ENCODE results near the gene PNPLA7. TPM values are rescaled to one million over a fixed set of nuclear protein-coding genes. Genes with fewer than 3 reads are reported as not detected.
A peak's percentile ranks its signal among the peaks of the same experiment; 100 is the strongest.

The PNPLA7 gene
- total RNA-seq, 1 experiment from 2014 or later: 0.77 TPM

GRCh38 chr9:137435980-137436760 is 114.0 kb downstream of the PNPLA7 start:
- no peaks in the 10 kb centered on the region for H3K79me2 ChIP-seq (ENCODE audit: low read length)
- peak; percentile 90 for DNase-seq
- intact Hi-C loops (cut with micrococcal nuclease): no loop called here
- no peaks in the 10 kb centered on the region for H3K9me2 ChIP-seq (replicated peaks; ENCODE audit: low read length)
- H3K4me1 ChIP-seq (ENCODE audit: insufficient read depth, low read length): peaks cover 12% of the 10 kb centered on the region
- no peak for TF ChIP-seq EZH2 (IDR thresholded peaks at IDR 0.05; ENCODE audit: low read length, unreplicated experiment)
- TF ChIP-seq CTCF (conservative IDR thresholded peaks at IDR 0.05; ENCODE audit: low read depth, low read length): no peak
- TF ChIP-seq EZH2phosphoT487 (IDR thresholded peaks at IDR 0.05; ENCODE audit: borderline replicate concordance, low read length): no peak
- H3K9ac ChIP-seq (ENCODE audit: low read length): peak overlapping the region; percentile 24; the same call in 1 of the 2 replicates
- no peaks in the 10 kb centered on the region for H4K20me1 ChIP-seq (ENCODE audit: low read length)
- no peak overlapping the region for H3K27ac ChIP-seq (ENCODE audit: low read length)
- peak; percentile 94 for ATAC-seq
- no peaks in the 10 kb centered on the region for H3F3A ChIP-seq (ENCODE audit: low read length, unreplicated experiment)
- CTCF ChIA-PET: no interaction called here
- peak overlapping the region; percentile 68 for H3K4me2 ChIP-seq (ENCODE audit: low read length)
- H3K27me3 ChIP-seq (ENCODE audit: low read length): no peaks in the 10 kb centered on the region
- POLR2A ChIA-PET (ENCODE audit: unreplicated experiment): no interaction called here
- H3K36me3 ChIP-seq (ENCODE audit: low read depth, low read length): no peaks in the 10 kb centered on the region
- H2AFZ ChIP-seq (ENCODE audit: low read length): peak overlapping the region; percentile 14; the same call in 1 of the 2 replicates
- no peaks in the 10 kb centered on the region for H3K9me3 ChIP-seq (ENCODE audit: low read length)
- 0 out of 2 replicates have a peak overlapping the region, but pooled peaks have one; percentile 23 for H3K4me3 ChIP-seq (ENCODE audit: low read length)
- no TSS peak for BruUV-seq (replicated peaks)

- Histone ChIP-seq H3K79me2 (ENCODE audit: low read length) (no peaks in the 10 kb centered on the region), H3K27ac (ENCODE audit: low read length) (no peak overlapping the region), H3K9me3 (ENCODE audit: low read length) (no peaks in the 10 kb centered on the region), H3K27me3 (ENCODE audit: low read length) (no peaks in the 10 kb centered on the region), H3F3A (ENCODE audit: low read length, unreplicated experiment) (no peaks in the 10 kb centered on the region), H3K4me1 (ENCODE audit: insufficient read depth, low read length) (peaks cover 12% of the 10 kb centered on the region), H3K36me3 (ENCODE audit: low read depth, low read length) (no peaks in the 10 kb centered on the region), H3K9ac (ENCODE audit: low read length) (peak overlapping the region; percentile 24; the same call in 1 of the 2 replicates), H3K4me2 (ENCODE audit: low read length) (peak overlapping the region; percentile 68), H3K9me2 (replicated peaks; ENCODE audit: low read length) (no peaks in the 10 kb centered on the region), H3K4me3 (ENCODE audit: low read length) (0 out of 2 replicates have a peak overlapping the region, but pooled peaks have one; percentile 23), H4K20me1 (ENCODE audit: low read length) (no peaks in the 10 kb centered on the region), H2AFZ (ENCODE audit: low read length) (peak overlapping the region; percentile 14; the same call in 1 of the 2 replicates)
- ChIA-PET CTCF (no interaction called here), POLR2A (ENCODE audit: unreplicated experiment) (no interaction called here)
- BruUV-seq (replicated peaks): no TSS peak
- TF ChIP-seq EZH2phosphoT487 (IDR thresholded peaks at IDR 0.05; ENCODE audit: borderline replicate concordance, low read length): no peak
- TF ChIP-seq EZH2 (IDR thresholded peaks at IDR 0.05; ENCODE audit: low read length, unreplicated experiment): no peak
- TF ChIP-seq CTCF (conservative IDR thresholded peaks at IDR 0.05; ENCODE audit: low read depth, low read length): no peak
- intact Hi-C loops (cut with micrococcal nuclease): no loop called here
- DNase-seq: no peak
- ATAC-seq: no peak; the same call in 1 of the 2 replicates
Measured at GRCh38 chr9:137435381-137435891, 114.8 kb downstream of the PNPLA7 start.
